Dendritic cell treated with granulocyte-macrophage colony-stimulating factor and Interleukin-4, amounts not matched to agents 40 ng/mL and 50 ng/mL, for 4 days (primary cell): Measurements from ENCODE around the gene HCN3.

Experiments used
- H3K27ac Mint-ChIP-seq: one replicate; pipeline ENCODE4 v1.8.0; 2022; ENCODE audit warnings: mild to moderate bottlenecking, mixed read lengths
- H3K27me3 Mint-ChIP-seq: one replicate; pipeline ENCODE4 v1.8.0; 2022; ENCODE audit warnings: mild to moderate bottlenecking, mixed read lengths
- H3K36me3 Mint-ChIP-seq: one replicate; pipeline ENCODE4 v1.8.0; 2022; ENCODE audit warnings: low read depth, mixed read lengths
- H3K4me1 Mint-ChIP-seq: one replicate; pipeline ENCODE4 v1.8.0; 2022; ENCODE audit warnings: low read depth, mixed read lengths
- H3K4me3 Mint-ChIP-seq: one replicate; pipeline ENCODE4 v1.8.0; 2022; ENCODE audit warnings: mild to moderate bottlenecking, moderate library complexity, mixed read lengths
- H3K9me3 Mint-ChIP-seq: one replicate; pipeline ENCODE4 v1.8.0; 2022; ENCODE audit warnings: mixed read lengths
- intact Hi-C: fragments of 100-400 bp; cut with micrococcal nuclease; formaldehyde crosslinking; loops from one replicate; pipeline ENCODE4 v1.15.0; 2022

Gene HCN3

DNA sequence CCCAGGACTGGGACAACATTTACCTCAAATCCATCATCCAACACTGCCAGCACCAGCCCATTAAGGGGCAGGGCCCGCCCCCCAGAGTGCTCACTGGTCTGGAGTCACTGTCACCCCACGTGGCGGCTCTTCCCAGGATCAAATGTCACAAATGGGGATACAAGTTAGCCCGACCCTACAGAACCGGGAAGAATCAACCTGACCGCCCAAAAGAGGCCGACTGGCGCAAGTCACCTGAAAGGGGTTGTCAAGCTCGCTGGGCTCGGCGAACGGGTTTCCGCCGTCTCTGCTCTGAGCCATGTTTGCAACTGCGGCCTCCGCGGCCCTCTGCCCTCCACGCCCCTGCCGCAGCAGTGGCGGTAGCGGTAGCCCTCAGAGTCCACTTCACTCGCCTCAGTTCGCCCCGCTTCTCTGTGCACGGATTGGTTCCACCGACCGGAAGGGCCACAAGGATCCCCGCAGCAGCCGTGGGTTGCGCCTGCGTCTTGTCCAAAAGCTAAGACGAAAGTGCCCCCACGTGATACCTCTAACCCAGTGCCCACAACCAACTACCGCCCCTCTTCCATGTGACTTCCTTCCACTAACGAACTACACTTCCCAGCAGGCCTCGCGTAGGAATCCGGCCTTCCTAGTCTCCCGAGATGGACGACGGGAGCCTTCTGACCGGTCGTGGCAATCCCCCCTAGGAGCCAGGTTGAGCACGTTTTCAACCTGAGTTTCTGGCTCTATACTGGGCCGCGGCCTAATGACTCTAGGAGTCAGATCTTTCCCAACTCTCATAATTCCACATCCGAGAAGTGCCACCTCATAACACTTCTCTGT, 15.2 kb upstream of the HCN3 start, which contains the start of gene SCAMP3:
SCAMP3 (minus strand) TSS at position 509 of the 822 bp plus-strand sequence; CDS start at position 300, 209 bp downstream.
- peaks cover 98% of the 10 kb centered on the region for H3K36me3 Mint-ChIP-seq

DNA sequence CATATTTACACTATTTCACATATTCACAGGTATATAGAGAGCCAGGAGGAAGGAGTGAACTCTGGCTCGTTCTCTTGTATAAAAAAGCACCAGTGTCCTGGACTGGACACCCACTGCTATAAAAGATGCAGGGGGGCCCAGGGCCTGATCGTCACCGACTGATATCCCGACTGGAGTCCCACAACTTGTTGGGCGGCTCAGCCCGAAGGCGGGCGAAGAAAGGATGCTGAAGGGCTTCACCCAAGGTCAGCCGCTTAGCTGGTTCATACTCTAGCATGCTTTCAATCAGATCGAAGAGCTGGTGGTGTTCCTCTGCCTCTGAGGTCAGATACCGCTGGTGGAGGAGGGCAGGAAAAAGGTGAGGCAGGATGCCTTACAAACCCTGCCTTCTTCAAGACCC, 14.2 kb upstream of the HCN3 start:
- intact Hi-C loops = no loop called here
- Mint-ChIP-seq H3K36me3 (peaks cover 98% of the 10 kb centered on the region), H3K4me3 (no peak overlapping the region), H3K27me3 (no peaks in the 10 kb centered on the region), H3K4me1 (peaks cover 34% of the 10 kb centered on the region), H3K27ac (peak overlapping the region; percentile 93), H3K9me3 (no peaks in the 10 kb centered on the region)

More for the DNA sequence above, 15.2 kb upstream of the HCN3 start, which contains the start of gene SCAMP3:
- H3K9me3 Mint-ChIP-seq = no peaks in the 10 kb centered on the region
- intact Hi-C loops = loop anchor here (1.0 kb wide), 2 partner anchors 11 to 46 kb away; partner anchors contain the start of genes CLK2 and FDPS
- no peaks in the 10 kb centered on the region for H3K27me3 Mint-ChIP-seq
- peak within 1 kb of the TSS; percentile 93 for H3K27ac Mint-ChIP-seq
- peaks cover 39% of the 10 kb centered on the region for H3K4me1 Mint-ChIP-seq
- peak within 1 kb of the TSS; percentile 95 for H3K4me3 Mint-ChIP-seq

DNA sequence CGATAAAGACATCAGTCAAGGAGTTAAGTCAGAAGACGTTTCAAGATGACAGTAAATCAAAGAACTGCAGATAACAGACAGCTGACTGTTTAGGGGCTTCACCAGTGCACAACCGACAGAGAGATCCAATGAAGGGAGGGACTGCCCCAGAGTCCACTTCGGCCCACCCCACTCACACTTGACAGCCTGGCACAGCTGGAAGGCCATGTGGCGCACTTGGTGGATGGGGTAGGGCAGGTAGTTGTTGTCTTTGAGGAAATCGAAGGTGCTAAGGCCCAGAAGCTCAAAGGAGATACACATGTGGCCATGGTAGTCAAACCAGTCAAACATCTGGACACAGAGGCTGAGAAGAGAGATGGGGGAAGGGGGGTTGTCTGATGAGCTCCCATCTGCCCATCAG, 10.7 kb upstream of the HCN3 start:
- intact Hi-C loops = no loop called here
- H3K36me3 Mint-ChIP-seq = peaks cover 99% of the 10 kb centered on the region
- H3K27me3 Mint-ChIP-seq = no peaks in the 10 kb centered on the region
- peaks cover 31% of the 10 kb centered on the region for H3K4me1 Mint-ChIP-seq
- H3K4me3 Mint-ChIP-seq = no peak overlapping the region
- H3K9me3 Mint-ChIP-seq = no peaks in the 10 kb centered on the region
- no peak overlapping the region for H3K27ac Mint-ChIP-seq

DNA sequence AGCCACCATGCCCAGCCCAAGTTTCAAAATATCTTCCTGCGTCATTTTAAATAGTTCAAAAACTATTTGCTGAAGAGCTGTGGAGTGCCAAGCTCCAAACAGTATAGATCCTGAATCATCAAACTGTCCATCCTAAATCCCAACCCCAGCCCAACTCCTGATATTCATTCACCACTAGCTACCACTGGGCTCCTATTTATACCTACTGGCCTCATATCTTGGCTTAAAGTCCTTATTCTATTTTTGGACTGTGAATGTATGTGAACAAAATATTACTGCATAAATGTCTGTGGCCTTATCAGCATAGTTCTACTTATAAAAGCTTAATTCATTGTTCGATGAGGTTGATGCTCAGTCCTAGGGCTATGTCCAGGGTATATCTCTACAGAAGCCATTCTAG, 9.9 kb upstream of the HCN3 start:
- H3K4me1 Mint-ChIP-seq = peaks cover 33% of the 10 kb centered on the region
- H3K27ac Mint-ChIP-seq = no peak overlapping the region
- intact Hi-C loops = no loop called here
- no peaks in the 10 kb centered on the region for H3K9me3 Mint-ChIP-seq
- H3K4me3 Mint-ChIP-seq = no peak overlapping the region
- peaks cover 98% of the 10 kb centered on the region for H3K36me3 Mint-ChIP-seq
- H3K27me3 Mint-ChIP-seq = no peaks in the 10 kb centered on the region

DNA sequence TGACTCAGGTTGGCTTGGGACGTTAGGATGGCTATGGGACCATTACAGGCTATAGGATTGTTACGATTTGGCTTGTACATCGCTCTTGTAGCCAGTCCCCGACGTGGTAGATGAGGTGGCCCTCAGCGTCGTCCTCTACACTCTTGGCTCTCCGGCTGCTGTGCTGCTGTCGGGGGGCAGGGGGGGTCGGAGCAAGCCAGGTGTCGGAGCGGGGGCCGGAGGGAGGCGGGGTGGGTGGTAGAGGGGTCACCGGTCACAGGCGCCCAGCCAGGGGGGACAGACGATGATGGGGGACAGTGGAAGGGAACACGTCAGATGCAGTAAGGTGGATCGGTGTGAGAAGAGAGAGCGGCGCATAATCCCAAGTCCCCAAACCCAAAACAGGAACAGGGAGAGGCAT, 8.6 kb upstream of the HCN3 start:
- intact Hi-C loops = no loop called here
- H3K36me3 Mint-ChIP-seq = peaks cover 98% of the 10 kb centered on the region
- H3K9me3 Mint-ChIP-seq = no peaks in the 10 kb centered on the region
- H3K27me3 Mint-ChIP-seq = no peaks in the 10 kb centered on the region
- no peak overlapping the region for H3K27ac Mint-ChIP-seq
- peaks cover 32% of the 10 kb centered on the region for H3K4me1 Mint-ChIP-seq
- no peak overlapping the region for H3K4me3 Mint-ChIP-seq

GRCh38 chr1:155269381-155269780, 7.9 kb upstream of the HCN3 start:
- no peak overlapping the region for H3K4me3 Mint-ChIP-seq
- H3K27ac Mint-ChIP-seq = no peak overlapping the region
- no peaks in the 10 kb centered on the region for H3K9me3 Mint-ChIP-seq
- peaks cover 35% of the 10 kb centered on the region for H3K4me1 Mint-ChIP-seq
- intact Hi-C loops = no loop called here
- H3K27me3 Mint-ChIP-seq = no peaks in the 10 kb centered on the region
- H3K36me3 Mint-ChIP-seq = peaks cover 91% of the 10 kb centered on the region

- intact Hi-C loops = loop anchor here (1.0 to 10.0 kb wide), 3 partner anchors 10 to 582 kb away; partner anchors contain the start of genes GON4L, SCAMP3 and SYT11
- Mint-ChIP-seq H3K36me3 (peaks cover 57% of the 10 kb centered on the region), H3K27me3 (no peaks in the 10 kb centered on the region), H3K27ac (peak overlapping the region; percentile 88), H3K4me3 (peak overlapping the region; percentile 94), H3K9me3 (no peaks in the 10 kb centered on the region), H3K4me1 (peaks cover 45% of the 10 kb centered on the region)
These were observed 4.6 kb upstream of the HCN3 start for GRCh38 chr1:155272466-155273342.

DNA sequence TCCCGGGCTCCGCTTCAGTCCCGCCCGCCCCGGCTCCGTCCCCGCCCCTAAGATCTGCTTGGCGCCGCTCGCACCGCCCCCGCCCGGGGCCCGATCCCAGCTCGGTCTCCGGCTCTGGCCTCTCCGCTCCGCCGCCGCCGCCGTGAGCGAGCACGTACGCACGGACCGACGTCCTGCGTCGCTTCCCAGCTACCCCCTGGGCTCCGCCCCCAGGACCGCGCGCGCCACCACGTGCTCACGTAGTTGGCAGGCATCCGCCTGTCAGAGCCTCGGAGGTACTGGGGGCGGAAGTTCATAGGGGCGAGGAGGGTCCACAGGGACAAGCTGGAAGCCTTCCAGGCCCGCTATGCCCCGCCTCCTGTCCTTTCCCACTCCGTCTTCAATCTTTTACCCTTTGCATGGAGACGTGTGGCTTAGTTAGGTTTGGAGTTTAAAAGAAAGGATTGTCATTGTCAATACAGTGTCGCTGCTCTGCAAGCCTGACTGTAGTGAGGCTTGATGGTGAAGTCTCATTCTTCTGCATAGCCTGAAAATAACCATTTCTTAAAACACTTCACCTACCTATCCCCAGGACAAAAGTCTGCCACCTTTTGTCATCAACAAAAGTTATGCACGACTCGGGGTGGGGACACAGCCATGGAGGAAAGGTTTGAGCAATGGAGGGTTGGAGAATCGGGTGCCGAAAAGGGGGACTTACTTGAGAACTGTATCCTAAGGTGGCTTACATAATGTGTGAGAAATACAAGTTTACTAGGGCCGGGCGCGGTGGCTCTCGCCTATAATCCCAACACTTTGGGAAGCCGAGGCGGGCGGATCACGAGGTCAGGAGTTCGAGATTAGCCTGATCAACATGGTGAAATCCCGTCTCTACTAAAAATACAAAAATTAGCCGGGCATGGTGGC, 3.7 kb upstream of the HCN3 start, which contains the start of gene CLK2:
CLK2 (minus strand) TSS at position 162 of the 903 bp plus-strand sequence. CDS start 2,527 bp downstream, outside the sequence.
- H3K4me1 Mint-ChIP-seq = peaks cover 50% of the 10 kb centered on the region
- intact Hi-C loops = loop anchor here (1.0 to 10.0 kb wide), 3 partner anchors 11 to 581 kb away; partner anchors contain the start of genes GON4L, SCAMP3 and SYT11
- peak within 1 kb of the TSS; percentile 88 for H3K27ac Mint-ChIP-seq
- peak within 1 kb of the TSS; percentile 94 for H3K4me3 Mint-ChIP-seq
- peaks cover 49% of the 10 kb centered on the region for H3K36me3 Mint-ChIP-seq
- no peaks in the 10 kb centered on the region for H3K9me3 Mint-ChIP-seq
- H3K27me3 Mint-ChIP-seq = peaks cover 7% of the 10 kb centered on the region

- peaks cover 33% of the 10 kb centered on the region for H3K4me1 Mint-ChIP-seq
- peaks cover 16% of the 10 kb centered on the region for H3K27me3 Mint-ChIP-seq
- peak overlapping the region; percentile 86 for H3K4me3 Mint-ChIP-seq
- peak overlapping the region; percentile 48 for H3K27ac Mint-ChIP-seq
- H3K9me3 Mint-ChIP-seq = no peaks in the 10 kb centered on the region
- peaks cover 5% of the 10 kb centered on the region for H3K36me3 Mint-ChIP-seq
- intact Hi-C loops = loop anchor here (1.0 to 10.0 kb wide), 3 partner anchors 30 to 577 kb away; partner anchors contain the start of genes FDPS, GON4L and SYT11
These were observed 832 bp downstream of the HCN3 start for GRCh38 chr1:155277902-155278688.

DNA sequence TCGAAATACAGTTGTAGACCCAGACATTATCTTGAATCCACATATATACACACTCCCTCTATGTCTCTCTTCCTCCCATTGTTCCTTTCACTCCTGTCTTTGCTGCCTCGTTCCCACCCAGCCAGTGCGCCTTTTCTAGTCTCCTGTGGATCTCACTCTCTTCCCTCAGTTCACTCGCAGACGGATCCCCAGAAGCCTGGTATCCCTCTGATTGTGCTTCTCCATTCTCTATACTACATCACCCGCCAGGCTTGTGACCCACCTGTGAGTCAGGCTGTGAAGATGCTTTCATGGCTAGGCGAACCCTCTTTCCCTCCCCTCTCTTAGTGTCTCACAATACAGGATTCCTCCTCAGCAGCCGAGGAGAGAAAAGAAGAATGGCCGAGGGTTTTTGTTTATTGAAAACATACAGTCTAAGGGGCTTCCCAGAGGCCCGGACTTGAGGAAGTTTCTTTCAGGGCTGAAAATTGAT, 1.5 kb downstream of the HCN3 start:
- Mint-ChIP-seq H3K27me3 (peaks cover 16% of the 10 kb centered on the region), H3K36me3 (no peaks in the 10 kb centered on the region), H3K4me3 (no peak overlapping the region), H3K4me1 (peaks cover 30% of the 10 kb centered on the region), H3K27ac (no peak overlapping the region), H3K9me3 (no peaks in the 10 kb centered on the region)
- intact Hi-C loops = loop anchor here (10.0 kb wide), 1 partner anchor 576 kb away; the partner anchor contains the start of genes GON4L and SYT11

DNA sequence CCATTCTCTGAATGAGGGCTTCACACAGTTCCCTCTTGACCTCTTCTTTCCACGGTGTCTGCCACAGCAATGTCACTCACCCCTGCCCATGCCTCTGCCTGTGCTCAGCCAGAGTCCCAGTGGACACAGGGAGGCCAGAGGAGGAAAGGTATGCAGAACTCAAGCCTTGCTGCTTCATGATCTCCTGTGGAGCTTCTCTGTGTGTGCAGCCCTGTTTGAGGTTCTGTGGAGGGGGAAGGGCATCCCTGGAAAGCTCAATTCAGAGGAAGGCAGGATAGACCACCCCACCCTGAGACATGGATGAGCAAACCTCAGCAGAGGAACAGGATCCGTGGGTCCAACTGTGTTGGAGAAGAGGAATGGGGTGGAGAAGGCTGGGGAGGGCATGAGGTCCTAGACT, 2.0 kb downstream of the HCN3 start:
- intact Hi-C loops = loop anchor here (10.0 kb wide), 1 partner anchor 576 kb away; the partner anchor contains the start of genes GON4L and SYT11
- no peak overlapping the region for H3K27ac Mint-ChIP-seq
- no peaks in the 10 kb centered on the region for H3K9me3 Mint-ChIP-seq
- no peaks in the 10 kb centered on the region for H3K36me3 Mint-ChIP-seq
- peaks cover 28% of the 10 kb centered on the region for H3K4me1 Mint-ChIP-seq
- H3K27me3 Mint-ChIP-seq = peaks cover 16% of the 10 kb centered on the region
- H3K4me3 Mint-ChIP-seq = no peak overlapping the region

DNA sequence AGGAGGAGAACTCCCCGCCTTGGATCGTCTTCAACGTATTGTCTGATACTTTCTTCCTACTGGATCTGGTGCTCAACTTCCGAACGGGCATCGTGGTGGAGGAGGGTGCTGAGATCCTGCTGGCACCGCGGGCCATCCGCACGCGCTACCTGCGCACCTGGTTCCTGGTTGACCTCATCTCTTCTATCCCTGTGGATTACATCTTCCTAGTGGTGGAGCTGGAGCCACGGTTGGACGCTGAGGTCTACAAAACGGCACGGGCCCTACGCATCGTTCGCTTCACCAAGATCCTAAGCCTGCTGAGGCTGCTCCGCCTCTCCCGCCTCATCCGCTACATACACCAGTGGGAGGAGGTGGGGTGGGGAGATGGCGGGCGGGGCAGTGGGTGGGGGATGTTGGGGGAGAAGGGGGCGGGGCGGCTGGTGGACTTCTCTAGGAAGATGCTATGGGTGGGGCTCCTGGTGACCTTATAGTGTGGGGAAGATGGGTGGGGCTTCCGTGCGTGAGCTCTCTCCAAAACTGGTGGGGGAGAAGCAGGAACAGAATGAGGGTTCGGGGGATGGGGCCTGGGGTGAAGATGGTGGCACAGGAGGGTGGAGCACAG, 5.3 kb downstream of the HCN3 start:
- Mint-ChIP-seq H3K4me3 (no peak overlapping the region), H3K27ac (no peak overlapping the region), H3K36me3 (no peaks in the 10 kb centered on the region), H3K4me1 (peaks cover 18% of the 10 kb centered on the region), H3K27me3 (peaks cover 16% of the 10 kb centered on the region), H3K9me3 (no peaks in the 10 kb centered on the region)
- intact Hi-C loops = no loop called here
